ENCODE measurements around the gene PI3.

PI3 gene

GRCh38 chr20:45183084-45183483 is 8.4 kb downstream of the PI3 start:
- no peak for DNase-seq (ENCODE audit: low read depth in 1 of 2, low spot score in 1 of 2)

- DNase-seq (ENCODE audit: low read depth in 1 of 2, low spot score in 1 of 2): no peak
These were observed 13.0 kb downstream of the PI3 start for GRCh38 chr20:45187693-45188092.

GRCh38 chr20:45189067-45189609 is 14.4 kb downstream of the PI3 start:
- no peak for DNase-seq (ENCODE audit: low read depth in 1 of 2, low spot score in 1 of 2)

GRCh38 chr20:45189861-45190260 is 15.2 kb downstream of the PI3 start:
- DNase-seq (ENCODE audit: low read depth in 1 of 2, low spot score in 1 of 2): no peak

GRCh38 chr20:45191926-45192325 is 17.2 kb downstream of the PI3 start:
- no peak for DNase-seq (ENCODE audit: low read depth in 1 of 2, low spot score in 1 of 2)

- no peak for DNase-seq (ENCODE audit: low read depth in 1 of 2, low spot score in 1 of 2)
These were observed 18.6 kb downstream of the PI3 start for GRCh38 chr20:45193331-45193730.

- DNase-seq (ENCODE audit: low read depth in 1 of 2, low spot score in 1 of 2): no peak
These were observed 32.0 kb downstream of the PI3 start, which contains the start of gene SEMG1 for GRCh38 chr20:45206725-45207124. Gene SEMG1, plus strand, starts transcription at chr20:45207033. Its CDS starts 21 bp downstream, at chr20:45207054.

GRCh38 chr20:45209924-45210323 is 35.2 kb downstream of the PI3 start:
- no peak for DNase-seq (ENCODE audit: low read depth in 1 of 2, low spot score in 1 of 2)

- DNase-seq (ENCODE audit: low read depth in 1 of 2, low spot score in 1 of 2): no peak
These were observed 37.1 kb downstream of the PI3 start for GRCh38 chr20:45211569-45212474.

GRCh38 chr20:45212836-45213235 is 38.1 kb downstream of the PI3 start:
- no peak for DNase-seq (ENCODE audit: low read depth in 1 of 2, low spot score in 1 of 2)

- no peak for DNase-seq (ENCODE audit: low read depth in 1 of 2, low spot score in 1 of 2)
These were observed 43.4 kb downstream of the PI3 start for GRCh38 chr20:45218124-45218523.

GRCh38 chr20:45218636-45219035 is 43.9 kb downstream of the PI3 start:
- DNase-seq (ENCODE audit: low read depth in 1 of 2, low spot score in 1 of 2): no peak

GRCh38 chr20:45221076-45221475 is 46.4 kb downstream of the PI3 start, which contains the start of gene SEMG2:
Gene SEMG2, plus strand, starts transcription at chr20:45221373. Its CDS starts 17 bp downstream, at chr20:45221390.
- DNase-seq (ENCODE audit: low read depth in 1 of 2, low spot score in 1 of 2): no peak

GRCh38 chr20:45223136-45223535 is 48.4 kb downstream of the PI3 start:
- no peak for DNase-seq (ENCODE audit: low read depth in 1 of 2, low spot score in 1 of 2)
